IPS DF 4.7 (cell line): ENCODE results near the gene CCDC154.

Source experiments
- DNase-seq: peaks from one replicate; pipeline ENCODE4 v3.0.0-alpha.2; 2013; ENCODE audit warnings: low spot score; ENCODE audit errors: extremely low read depth

CCDC154 gene

DNA sequence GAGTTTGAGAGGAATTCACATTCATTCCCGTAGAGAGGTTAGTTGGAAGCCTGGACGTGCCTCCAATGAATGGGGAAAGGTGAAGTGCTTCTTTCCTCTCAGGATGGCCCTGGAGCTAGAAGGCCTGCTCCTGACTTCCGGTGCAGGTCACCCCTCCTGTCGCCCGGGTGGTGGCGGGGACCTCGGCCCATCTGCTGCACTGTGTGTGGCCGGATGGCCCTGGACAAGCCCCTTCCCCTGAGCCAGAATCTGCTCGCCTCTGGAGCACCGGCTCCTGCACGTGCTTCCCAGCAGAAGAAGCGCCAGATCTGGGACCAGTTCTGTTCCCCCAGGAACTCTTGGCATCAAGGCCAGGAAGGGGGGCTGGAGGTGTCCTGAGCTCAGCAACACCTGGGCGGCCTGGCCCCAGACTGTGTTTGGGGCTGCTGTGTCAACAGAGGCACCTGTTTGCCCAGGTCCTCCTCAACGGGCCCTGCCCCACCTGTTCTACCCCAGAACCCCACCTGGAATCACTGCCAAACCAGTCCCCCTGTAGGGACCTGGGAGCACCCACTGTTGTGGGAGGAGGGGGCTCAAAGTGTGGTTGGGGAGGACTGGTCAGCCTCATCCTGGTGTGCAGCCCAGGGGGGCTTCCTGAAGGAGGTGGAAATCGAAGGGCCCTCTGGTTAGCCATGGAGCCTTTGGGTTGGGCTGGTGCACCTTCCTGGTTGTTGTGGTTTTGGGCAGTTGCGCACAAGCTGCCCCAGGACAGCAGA, 18.6 kb downstream of the CCDC154 start:
- DNase-seq = no peak

DNA sequence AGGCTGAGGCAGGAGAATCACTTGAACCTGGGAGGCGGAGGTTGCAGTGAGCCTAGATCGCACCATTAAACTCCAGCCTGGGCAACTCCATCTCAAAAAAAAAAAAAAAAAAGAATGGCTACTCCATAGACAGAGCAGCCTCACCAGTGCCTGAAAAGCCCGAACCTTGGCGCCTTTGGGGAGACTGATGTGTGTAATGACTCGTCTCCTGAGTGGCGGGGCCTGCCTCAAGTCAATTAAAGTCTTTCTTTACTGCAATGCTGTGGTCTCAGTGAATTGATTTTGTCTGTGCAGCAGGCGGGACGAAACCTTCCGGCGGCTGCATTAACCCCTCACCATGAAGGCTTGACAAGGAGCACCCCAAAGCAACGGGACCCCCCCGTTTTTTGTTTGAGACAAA, 20.3 kb downstream of the CCDC154 start:
- DNase-seq = no peak

DNA sequence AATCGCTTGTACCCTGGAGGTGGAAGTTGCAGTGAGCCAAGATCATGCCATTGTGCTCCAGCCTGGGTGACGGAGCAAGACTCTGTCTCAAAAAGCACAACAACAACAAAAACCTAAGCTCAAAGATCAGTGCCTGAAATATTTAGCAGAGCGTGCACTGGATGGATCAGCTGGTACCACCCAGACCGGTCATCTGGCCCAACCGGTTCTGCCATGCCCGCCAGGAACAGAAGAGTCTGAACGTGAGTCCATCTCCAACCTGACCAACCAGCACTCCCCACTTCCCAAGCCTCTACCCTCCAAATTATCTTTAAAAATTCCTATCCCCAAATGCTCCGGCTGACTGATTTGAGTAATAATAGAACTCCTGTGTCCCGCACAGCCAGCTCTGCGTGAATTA, 22.3 kb downstream of the CCDC154 start:
- DNase-seq = no peak

DNA sequence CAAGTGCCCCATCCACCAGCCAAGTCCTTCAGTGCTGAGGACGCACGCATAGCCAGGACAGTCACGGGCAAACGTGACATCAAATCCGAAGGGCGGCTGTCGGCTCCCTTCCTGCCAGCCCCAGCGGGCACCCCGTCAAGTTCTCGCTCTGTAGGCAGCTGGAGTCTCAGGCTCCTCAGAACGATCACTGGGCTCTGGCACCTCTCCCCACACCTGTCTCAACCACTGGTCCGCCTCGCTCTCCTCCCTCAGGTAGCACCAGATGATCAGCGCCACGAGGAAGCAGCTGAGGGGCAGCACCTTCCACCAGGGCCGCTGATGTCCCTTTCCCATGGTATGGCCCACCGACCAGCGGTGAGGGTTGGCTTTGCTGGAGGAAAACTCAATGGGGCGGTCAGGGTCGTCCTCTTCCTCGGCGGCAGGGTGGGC, 24.2 kb downstream of the CCDC154 start:
- DNase-seq = no peak

DNA sequence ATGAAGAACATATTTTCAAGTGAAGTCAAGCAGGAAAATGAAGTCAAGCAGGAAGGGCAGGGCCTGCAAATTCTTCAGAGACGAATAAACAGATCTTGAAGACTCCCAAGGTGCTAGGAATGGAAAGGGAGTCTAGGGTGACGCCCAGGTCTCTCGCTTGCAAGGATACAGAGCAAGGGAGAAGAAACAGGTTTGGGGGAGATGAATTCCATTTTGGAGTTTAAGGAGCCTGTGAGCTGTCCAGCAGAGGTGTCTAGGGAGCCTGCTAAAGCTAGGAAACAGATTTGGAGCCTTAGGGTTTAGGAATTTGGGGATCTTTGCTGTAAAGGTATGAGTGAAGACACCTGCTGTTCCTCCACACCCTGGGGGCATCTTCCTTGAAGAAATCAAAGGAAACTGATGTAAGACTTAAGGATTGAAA, 27.8 kb downstream of the CCDC154 start:
- DNase-seq = no peak

DNA sequence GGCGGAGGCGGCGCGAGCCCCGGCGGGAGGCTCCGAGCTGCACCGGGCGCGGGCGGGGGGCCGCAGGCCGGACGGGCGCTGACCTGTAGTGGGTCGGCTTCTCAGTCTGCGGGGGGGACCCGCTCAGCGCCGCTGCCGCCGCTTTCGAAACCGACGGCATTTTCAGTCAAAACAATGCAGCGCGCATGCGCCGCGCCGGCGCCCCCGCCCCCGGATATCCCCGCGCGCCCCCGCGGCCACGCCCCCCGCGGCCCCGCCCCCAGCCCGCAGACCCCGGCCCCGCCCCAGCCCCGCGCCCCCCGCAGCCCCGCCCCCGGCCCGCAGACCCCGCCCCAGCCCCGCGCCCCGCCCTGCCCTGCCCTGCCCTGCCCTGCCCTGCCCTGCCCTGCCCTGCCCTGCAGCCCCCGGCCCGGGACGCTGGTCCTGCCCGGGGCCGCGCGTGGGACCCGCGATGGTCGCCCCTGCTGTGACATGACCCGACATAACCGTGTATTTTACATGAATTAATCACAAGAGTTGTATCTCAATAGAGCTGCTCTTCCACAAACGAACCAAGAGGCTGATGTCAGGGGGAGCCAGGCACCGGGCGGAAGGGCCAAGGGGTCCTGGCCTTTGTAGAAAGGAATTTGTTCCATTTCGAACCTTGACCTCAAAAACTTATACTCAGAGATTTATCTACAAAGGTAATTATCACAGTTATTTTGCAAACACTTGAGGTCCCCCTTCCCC, 29.7 kb downstream of the CCDC154 start, which contains the start of gene UNKL:
UNKL (minus strand) TSS at position 173 of the 729 bp plus-strand sequence; CDS start at position 160, 13 bp downstream.
- DNase-seq = no peak

DNA sequence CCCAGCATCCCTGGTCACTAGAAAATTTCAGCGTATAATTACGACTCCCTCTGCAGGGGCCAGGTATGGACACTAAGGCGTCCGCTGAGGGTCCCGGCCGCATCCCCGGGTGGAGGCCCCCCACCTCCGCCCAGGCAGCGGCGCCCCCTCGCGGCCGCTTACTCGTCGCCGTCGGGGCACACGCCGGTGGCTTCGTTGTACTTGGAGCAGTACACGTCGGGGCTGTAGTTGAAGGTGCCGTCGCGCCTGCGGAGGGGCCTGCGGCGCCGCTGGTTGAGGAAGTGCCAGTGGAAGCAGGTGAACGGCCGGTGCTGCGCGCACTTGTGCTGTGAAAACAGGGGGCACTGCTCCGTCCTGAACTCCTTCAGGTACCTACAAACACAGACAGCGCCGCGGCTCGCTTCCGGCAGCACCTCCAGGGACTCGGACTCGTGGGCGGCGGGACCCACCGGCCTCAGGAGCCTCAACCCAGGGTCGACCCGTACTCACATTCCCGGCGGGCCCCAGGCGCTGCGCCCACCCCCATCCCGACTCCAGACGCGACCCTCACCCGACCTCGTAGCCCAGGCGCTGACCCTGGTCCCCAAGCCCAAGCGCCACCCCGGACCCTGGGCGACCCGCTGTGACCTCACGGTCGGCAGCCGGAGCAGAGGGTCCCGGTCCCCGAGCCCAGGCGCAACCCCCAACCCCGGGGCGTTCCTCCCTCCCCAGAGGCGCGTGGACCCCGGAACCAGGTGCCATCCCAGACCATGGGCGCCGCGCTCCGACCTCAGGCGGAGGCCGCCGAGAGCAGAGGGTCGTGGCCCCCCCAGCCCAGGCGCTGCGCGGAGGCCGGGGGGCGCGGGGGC, 30.4 kb downstream of the CCDC154 start:
- no peak for DNase-seq

DNA sequence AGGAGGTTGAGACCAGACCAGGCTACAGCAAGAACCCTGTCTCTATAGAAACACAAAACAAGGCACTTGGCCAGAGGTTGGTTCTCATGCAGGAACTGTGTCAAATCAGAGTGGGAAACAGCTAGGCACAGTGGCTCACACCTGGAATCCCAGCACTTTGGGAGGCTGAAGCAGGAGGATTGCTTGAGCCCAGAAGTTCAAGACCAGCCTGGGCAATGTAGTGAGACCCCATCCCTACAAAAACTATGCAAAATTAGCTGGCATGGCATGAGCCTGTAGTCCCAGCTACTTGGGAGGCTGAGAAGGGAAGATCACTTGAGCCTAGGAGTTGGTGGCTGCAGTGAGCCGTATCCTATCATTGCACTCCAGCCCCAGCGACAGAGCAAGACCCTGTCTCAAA, 31.5 kb downstream of the CCDC154 start:
- no peak for DNase-seq

DNA sequence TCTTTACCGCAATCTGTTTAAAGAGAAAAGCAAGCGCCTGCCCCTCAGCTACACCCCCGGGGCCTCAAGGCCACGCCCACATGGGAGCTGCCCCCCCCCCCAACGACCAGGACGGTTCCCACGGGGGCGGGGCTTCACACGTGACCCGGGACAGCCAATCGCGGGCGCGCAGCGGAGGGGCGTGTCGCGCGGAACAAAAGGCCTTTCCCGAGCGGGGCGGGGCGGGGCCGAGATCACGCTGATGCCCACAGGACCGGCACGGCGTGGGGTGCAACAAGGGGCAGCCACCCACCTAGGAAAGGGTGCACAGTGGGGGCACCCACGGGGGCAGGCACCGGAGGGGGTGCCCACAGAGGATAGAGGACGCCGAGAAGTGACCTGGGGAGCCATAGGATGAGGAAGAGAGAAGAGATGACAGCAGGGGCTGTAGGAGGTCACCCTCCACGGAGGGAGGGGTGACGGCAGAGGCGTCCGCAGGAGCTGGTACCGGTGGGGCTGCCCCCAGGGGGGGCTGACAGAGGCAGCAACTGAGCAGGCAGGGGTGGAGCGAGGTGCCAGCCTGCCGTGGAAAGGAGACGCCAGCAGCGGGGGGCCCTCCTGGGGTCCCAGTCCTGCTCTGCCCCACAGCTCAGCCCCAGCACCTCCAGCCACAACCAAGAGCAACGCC, 36.1 kb downstream of the CCDC154 start:
- no peak for DNase-seq

DNA sequence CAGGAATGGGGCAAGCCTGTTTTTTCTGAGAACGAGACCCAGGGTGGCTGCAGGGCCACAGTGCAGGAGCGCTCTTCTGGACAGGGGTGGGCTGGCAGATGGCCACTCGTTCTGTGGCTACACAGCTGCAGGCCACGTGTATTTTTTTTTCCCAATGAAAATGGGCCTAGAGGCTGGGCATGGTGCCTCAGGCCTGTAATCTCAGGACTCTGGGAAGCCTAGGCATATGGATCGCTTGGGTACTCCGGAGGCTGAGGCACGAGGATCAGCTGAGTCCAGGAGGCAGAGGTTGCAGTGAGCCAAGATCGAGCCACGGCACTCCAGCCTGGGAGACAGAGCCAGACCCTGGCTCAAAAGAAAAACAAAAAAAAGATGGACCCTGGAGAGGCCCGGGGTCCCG, 36.6 kb downstream of the CCDC154 start:
- DNase-seq = no peak

DNA sequence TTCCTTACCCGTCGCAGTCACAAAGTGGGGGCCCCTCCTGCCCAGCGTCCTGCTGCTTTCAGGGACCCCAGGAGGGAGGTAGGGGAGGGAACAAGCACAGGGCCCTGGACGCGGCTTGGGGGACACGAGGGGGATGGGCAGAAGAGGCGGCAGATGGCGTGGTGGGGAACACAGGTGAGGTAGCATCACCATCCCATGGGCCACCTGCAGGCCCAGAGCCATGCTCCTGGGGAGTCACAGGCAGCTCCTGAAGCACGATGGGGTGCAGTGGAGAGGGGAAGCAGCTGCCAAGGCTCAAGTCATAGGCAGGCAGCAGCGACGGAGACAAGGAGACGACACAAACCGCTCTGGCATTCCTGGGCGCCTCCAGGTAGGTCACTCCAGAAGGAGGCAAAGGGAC, 40.6 kb downstream of the CCDC154 start:
- no peak for DNase-seq

DNA sequence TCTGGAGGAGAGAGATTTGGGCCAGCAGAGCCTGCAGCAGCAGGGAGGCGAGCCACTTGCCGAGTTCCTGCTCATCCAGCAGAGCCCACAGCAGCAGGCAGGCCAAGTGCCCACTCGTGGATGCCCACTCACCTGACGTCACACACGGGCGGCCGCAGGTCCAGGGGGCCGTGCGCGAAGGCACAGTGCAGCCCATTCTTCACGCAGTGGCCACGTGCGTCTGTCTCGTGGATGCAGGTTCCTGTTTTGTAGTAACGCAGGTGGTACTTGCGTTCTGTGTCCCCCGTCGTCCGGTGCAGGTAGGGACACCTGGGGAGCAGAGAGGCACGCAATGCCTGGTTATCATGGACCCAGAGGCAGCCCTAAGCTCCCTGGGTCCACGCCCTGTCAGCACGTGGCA, 41.3 kb downstream of the CCDC154 start:
- DNase-seq = no peak

DNA sequence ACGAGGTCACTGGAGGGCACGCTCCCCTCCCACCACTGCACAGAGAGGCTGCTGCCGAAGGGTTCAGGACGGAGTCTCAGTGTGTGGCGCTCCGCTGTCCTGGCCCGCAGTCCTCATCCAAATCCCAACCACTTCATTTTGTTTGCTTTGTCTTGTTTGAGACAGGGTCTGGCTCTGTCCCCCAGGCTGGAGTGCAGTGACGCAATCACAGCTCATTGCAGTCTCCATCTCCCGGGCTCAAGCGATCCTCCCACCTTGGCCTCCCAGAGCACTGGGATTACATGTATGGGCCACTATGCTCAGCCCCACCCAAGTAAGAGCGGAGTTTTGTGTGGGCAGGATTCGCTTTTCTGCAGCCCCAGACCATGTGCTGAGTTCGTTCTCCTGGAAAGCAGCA, 42.6 kb downstream of the CCDC154 start:
- no peak for DNase-seq

DNA sequence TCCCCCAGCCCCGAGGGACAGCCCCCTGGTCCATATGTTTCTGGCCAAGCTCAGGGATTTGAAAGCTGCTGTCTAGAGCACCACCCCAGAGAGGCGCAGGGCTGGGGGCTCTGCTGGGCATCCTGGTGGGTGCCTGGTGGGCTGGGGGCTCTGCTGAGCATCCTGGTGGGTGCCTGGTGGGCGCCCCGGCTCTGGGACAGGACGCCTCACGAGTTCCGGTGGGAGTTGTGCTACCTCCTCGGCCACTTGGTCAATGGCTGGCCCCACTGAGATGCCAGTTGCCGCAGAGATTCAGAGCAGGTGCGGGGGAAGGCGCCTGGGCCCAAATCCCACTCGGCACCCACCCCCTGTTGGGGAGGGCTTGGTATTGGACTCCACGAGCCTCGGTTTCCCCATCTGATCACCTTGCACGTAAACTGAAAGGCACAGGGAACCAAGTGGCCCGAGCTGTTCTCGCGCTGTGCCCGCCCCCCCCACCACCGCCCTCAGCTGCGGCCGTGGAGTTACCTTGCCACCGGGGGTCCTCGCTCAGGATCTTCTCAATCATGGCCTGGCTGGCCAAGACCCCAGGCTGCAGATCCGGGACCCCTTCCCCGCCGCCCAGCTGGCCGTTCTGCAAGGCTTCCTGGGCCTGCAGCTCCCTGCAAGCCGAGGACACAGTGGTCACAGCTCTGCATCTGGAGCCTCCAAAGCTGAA, 43.1 kb downstream of the CCDC154 start:
- no peak for DNase-seq

DNA sequence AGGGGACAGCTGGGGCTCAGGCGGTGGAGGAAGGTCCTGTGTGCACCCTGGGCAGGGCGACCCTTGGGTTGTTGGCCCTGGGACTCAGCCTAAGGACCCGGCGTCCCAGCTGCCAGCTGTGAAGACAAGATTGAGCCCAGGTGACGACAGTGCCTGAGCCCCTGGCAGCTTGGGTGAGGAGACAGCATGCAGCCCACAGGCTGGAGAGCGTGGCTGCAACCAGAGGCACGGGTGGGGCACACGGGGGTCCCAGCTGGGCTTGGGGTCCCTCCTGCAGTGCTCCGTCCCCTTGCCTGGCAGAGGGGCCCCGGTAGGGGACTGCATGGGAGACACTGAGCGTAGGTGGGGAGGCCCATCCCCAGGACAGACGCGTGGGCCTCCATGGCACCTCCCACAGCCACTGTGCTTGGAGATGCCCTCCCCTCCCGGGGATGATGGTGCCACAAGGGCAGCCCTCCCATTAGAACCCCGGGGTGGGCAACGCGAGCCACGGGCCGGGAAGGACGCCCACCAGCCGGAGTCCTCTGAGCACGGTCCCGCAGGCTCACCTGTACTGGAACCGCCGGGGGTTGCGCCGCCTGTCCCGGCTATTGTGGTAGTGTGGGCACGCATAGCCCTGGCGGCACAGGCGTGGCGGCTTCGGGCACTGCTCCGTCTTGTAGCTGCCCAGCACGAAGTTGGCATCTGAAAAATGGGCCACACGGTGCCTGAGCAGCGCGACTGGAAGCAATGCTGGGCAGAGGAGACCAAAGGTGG, 45.4 kb downstream of the CCDC154 start:
- no peak for DNase-seq

DNA sequence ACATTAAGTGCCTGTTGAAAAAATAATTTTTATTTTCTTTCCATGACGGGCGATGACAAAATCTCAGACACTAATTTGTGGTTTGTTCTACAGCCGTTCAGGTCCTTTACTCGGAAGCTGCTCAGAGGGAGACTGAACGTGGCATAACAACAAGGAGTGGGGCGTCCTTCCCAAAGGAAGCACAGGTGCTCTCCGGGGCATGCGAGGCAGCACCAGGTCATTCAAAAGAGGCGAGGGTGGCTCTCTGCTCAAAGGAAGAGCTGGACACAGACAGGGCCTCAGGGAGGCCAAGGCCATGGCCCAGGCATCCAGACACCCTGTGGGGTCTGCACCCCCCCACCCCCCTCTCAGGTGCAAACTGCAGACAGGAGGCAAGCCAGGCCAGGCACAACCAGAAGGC, 46.0 kb downstream of the CCDC154 start:
- DNase-seq = no peak

DNA sequence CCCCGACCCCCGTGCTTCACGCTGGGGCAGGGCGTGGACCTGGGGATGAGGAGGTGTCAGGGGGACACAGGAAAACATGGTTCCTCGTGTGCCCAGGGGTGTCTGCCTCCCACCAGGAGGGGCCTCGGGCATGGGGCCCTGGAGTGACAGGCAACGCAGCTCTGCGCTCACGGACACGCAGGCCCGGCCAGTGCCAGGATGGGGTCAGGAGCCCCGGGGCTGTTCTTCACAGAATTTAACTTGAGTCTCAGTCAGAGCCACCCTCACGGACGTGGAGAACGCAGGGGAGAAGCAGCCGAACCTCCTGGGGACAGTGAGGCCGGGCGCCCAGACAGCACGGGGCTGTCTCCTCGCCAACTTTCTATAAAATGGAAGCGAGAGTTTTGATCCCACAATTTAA, 46.6 kb downstream of the CCDC154 start:
- DNase-seq = no peak

DNA sequence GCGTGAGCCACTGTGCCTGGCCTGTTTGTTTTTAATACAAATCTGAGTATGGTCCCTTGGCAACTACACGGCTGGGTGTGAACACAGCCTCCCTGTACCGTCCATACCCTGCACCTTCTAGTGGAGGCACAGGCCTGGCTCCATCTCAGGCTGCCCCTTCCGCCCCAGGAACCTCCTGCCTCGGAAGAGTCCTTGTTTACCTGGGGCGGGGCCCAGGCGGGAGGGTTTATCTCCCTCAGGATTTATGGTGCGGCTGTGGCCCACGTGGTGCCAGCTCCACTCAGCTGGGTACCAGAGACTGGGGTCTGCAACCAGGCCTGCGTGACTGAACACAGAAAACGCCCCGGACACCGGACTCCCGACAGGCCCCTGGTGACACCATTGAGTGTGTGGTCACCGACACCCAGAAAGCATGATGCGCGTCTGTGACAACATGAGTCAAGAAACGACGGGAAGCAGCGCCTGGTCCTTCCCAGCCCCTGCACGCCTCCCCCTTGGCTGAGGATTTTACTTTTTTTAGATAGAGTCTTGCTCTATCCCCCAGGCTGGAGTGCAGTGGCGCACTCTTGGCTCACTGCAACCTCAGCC, 48.8 kb downstream of the CCDC154 start:
- no peak for DNase-seq

DNA sequence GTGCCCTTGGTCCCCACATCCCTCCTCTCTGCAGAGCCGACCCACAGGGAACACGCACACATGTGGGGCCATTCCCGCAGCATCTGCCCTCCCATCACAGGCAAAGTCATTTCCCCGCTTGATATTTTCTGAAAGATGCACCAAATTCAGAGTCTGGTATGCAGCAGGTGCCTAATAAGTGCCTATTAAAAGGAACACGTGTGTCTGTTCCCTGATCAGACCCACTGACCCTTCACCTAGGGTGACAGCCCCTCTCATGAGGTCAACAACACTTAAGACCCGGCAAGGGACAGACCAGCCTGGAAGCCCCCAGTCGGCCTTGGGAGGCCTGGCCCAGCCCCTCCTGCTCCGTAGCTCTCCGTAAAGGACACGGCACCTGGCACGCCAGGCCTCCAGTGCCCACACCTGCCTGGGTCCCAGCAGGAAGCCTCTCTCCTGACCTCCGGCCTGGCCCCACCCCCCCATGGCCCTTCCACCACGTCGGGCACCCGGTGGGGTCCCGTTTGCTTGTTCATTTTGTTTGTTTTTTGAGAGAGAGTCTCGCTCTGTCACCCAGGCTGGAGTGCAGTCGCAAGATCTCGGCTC, 49.9 kb downstream of the CCDC154 start:
- DNase-seq = no peak
